ENCODE data around the gene PHF12. TPM values are rescaled to one million over a fixed set of nuclear protein-coding genes. Genes with fewer than 3 reads are reported as not detected.
"Not testable (repeated sequence)": the region's sequence is repeated elsewhere in the genome, so short reads cannot be mapped to it uniquely, and the experiment has no call there.

Gene PHF12
- polyA plus RNA-seq, 1 donor: 33.5 TPM

DNA sequence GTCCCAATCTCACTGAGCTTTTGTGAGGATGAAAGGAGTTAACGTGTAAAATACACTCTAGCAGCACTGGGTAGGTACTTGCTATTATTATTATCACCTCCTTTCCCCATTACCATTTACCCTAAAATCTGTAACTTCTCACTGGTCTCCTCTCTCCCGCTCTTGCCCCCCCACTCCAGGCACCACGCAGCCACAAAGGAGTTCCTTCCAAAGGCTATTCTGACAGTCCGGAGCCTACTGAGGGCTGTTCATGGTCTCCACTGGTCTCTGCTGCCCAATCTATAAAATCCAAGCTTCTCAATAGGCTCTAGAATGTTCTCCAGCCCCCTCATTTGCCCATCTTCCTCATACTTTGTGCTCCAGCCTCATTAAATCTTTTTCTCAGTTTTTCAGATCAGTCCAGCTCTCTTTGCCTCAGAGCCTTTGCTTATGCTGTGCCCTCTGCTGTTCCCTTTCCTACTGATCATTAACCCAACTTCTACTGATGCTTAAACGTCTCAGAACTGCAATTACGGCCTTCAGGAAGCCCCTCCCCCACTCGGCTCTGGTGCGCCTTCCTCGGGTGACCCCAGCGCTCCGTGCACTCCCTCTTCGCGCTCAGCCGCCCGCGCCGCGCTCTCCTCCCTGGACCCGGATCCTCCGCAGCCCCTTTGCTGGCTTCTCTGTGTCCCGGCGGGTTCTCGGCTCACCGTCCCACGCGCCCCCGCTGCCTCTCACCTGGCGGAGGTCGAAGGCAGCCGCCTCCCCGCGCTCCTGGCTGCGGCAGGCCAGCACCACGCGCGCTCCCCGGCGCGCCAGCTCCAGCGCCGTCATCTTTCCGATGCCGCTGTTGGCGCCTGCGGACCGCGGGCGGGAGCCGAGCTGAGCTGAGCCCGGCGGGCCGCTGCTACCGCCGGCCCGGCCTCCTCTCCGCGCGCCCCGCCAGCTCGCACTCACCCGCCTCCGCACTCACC is 49.2 kb downstream of the PHF12 start:
- DNase-seq: peak; percentile 67

- DNase-seq: no peak
These were observed 50.2 kb downstream of the PHF12 start for GRCh38 chr17:28900986-28901726.

- no peak for DNase-seq
These were observed 52.0 kb downstream of the PHF12 start for GRCh38 chr17:28899212-28899815.

DNA sequence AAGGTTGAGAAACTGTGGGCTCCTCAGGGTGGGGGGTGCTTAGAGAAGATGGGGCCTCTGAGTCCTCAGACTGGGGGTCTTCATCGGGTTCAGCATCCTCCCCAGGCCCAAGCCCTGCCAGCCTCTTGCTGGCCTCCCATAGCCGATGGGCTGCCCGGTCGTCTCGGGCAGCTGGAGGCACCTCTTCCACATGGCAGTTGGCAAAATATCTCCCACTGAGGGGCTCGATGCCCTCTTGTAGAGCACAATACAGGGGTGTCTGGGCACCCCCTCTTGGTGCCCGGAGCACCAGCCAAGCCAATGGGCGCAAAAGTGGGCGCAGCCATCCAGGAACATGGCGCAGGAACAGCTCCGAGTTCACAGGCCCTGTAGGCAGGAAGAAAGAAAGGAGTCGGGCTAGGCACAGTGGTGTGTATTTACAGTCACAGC is 52.8 kb downstream of the PHF12 start:
- DNase-seq: no peak

DNA sequence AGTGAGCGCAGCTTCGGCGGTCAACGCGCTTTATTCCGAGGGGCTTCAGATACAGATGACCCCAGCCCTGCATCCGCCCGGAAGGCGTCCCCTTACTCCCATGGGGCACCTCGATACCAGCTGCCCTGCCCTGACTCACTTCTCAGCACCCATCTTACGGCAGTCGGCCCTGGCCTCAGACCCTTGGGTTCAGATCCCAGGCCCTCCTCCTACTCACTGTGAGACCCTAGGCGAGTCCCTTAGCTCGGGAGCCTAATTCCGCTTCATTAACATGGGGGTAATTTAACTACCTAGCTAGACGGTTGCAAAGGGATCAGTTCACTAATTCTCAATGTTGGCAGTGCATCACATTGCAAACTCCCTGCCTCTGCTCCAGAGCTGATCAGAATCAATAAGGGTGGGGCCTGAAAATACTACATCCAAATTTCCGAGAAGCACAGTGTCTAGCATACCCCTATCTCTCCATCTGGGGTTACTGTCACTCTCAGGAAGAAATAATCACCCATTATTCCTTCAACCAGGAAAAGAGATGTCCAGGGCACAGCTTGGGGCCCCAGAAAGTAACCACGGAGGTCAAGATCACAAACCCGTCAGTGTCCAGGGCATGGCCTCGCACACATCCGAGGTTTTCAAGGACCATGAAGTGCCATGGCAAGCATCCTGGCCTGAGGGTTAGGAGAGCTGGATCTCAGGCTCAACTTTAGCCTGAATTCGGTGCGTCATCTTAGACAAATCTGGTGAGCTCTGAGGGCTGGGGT is 53.4 kb downstream of the PHF12 start:
- DNase-seq: no peak

- DNase-seq: peak; percentile 51
These were observed 54.2 kb downstream of the PHF12 start, which contains the start of gene FLOT2 for GRCh38 chr17:28896884-28897768. Gene FLOT2 (minus strand): TSS chr17:28897733. CDS start chr17:28897574, 159 bp downstream.

GRCh38 chr17:28896491-28896883 is 54.8 kb downstream of the PHF12 start:
- DNase-seq: no peak

DNA sequence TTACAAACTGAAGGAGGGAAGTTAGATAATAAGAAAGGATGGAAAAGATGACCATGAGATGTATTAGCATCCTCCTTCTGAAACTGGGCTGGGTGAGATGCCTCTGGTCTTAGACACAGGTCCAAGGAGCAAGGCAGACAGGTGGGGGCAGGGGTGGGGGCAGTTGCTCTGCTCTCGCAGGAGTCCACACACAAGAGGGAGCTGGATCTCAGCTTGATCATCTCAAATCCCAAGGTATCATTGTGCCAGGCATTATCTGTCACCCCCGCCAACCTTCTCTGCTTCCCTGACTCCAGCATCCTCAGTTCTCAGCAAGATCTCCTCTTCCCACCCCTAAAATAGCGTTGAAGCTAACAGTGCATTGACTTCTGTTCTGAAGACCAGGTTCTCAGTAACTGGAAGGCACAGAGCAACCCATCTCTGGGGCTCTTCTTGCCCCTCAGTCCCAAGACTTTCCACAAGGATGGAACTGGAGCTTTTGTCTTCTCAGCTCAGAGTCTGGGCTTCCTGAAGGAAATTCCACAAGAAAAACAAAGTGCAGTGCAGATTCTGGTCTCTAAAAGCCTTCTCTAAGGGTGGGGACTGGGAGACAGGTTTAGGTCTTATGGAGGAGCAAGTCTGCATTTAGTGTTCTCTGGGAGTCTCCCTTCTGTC is 55.4 kb downstream of the PHF12 start:
- DNase-seq: no peak

GRCh38 chr17:28893248-28894183 is 57.8 kb downstream of the PHF12 start:
- not testable (repeated sequence) for DNase-seq

GRCh38 chr17:28892024-28892423 is 59.3 kb downstream of the PHF12 start:
- no peak for DNase-seq

DNA sequence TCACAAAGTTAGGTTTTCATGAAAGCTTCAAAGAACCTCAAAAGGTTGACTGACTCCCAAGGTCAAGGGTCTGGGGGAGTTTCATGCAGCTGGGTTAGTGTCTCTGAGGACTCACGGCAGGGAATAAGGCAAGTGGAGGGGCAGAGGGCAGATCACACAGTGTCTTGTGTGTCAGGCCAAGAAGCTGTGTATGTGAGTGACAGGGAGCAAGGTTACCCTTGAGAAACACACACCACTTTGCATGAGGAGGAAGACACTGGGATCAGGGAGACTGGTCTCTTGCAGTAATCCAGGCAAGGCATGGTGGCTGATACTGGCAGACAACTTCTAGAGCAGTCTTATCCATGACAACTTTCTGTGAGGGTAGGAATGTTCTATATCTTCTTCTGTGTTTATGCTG is 60.1 kb downstream of the PHF12 start:
- DNase-seq: no peak

GRCh38 chr17:28889996-28890395 is 61.3 kb downstream of the PHF12 start:
- no peak for DNase-seq

- DNase-seq: no peak
These were observed 62.5 kb downstream of the PHF12 start for GRCh38 chr17:28888832-28889231.

DNA sequence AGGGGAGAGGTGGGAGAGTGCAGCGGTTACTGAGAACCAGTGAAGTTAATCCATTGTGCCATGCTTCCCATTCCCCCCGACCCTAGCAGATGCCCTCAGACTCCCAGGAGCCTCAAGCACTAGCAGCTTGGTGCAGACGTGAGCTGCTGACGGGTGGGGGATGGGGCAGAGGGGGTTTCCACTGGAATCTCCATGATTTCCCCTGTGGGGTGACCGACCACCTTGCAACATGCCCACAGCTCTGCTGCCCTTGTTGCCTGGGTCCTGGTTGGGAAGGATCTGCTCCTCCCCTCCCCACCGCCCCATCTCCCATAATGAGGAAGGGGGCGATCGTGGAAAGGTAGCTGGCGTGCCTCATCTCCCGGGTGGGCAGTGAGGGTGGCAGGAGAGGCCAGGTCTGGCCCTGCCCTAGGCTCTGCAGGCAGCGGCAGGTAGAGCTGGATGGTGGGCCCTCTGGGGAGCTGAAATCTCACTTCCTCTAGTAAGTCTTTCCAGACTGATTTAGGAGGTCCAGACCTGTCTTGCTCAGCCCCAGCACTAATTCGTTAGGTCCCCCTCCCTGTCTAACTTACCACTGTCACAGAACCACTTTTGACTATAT is 63.3 kb downstream of the PHF12 start:
- no peak for DNase-seq

GRCh38 chr17:28885951-28886350 is 65.4 kb downstream of the PHF12 start:
- no peak for DNase-seq

DNA sequence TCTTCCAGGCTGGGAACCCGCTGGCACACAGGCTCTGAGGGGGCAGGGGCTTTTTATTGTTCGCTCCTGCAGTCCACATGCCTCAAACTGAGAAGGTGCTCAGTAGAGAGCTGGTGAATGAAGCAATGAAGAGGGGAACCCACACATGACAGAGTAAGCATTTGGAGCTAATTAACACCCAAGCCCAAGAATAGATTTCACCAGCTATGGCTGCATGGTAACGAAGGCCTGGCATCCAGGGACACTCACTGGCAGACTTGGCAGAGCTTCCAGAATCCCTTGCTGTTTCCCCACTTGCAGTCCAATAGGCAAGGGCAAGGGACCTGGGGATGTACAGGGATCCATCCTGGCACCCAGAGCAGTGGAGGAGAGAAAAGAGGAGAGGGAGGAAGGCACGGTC is 66.0 kb downstream of the PHF12 start:
- DNase-seq: no peak

DNA sequence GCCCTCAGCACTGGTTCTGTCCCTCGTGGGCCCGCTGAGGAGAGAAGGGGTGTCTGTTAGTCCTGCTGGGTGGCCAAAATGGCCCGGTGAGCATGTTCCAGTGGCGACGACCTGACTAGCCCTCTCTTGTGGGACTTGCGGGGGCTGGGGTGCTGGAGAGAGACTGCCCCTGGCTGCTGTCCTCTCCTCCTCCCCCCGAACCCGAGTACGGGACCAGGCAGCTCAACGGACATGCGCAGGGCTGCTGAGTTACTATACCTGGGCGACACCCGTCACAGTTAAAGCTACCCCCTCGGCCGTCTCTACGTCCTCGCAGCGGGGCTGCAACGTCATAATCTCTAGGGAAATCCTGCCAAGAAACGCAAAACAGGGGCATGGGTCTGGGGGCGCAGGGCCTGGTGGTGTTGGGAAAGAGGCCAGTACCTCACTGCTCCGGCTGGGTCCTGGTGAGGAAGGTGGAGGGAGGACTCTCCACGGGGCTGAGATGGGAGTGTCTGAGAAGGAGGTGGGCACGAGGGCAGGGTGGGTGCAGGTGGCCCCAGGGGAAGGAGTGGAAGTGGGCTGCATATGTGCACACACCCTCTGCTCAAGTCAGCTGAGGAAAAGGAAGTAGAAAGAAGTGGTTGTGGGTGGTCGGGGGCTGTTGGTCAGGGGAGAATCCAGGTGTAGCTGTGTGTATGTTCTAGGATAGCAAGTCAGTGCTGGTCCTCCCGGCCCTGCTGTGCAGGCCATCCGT is 67.2 kb downstream of the PHF12 start:
- no peak for DNase-seq

DNA sequence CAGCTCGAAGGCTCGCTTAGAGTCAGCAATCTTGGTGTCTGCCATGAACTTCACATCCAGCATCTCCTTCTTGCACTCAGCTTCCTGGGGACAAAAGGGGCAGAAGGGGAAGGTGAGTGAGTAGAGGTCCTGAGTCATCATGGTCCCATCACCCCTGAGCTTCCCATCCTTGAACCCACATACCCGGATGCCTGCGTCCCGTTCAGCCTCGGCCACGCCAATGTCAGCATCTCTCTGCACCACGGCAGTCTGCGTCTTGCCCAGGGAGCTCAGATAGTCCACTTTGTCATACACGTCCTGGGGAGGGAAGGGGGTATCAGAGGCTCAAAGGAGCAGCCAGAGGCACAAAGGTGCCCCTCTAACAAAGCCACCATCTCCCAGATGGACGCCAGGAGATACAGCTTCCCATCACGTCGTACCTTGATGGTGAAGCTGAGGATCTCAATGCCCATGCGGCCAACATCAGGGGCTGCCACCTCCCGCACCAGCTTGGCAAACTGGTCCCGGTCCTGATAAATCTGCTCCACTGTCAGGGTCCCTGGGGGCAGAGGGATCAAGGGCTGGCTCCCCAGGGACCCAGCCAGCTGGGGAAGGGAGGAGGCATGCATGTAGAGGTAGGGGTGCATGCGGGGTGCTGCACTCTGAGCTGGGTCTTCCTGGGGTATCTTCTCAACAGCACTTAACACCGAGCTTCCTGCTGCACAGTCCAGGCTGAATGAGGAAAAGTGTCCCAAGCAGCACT is 69.0 kb downstream of the PHF12 start:
- no peak for DNase-seq
